Right renal cortex interstitium (tissue), 3 donors: Measurements from ENCODE around the gene OLIG3. TPM values are rescaled to one million over a fixed set of nuclear protein-coding genes. Genes with fewer than 3 reads are reported as not detected.

ENCODE experiments used
- DNase-seq, 3 donors: peaks; one replicate each; pipeline ENCODE4 v3.0.0-alpha.2; 2013; ENCODE audit warnings: low read depth in 3 of 3, low spot score in 2 of 3
- polyA plus RNA-seq, 3 donors: library from polyadenylated mRNA; unstranded; fragments of 120-200 nt; gene quantifications; one replicate each; pipeline ENCODE4 v1.2.1, GENCODE V29; 2013; ENCODE audit not compliant: insufficient read length in 3 of 3

OLIG3 gene
- not detected for polyA plus RNA-seq

- DNase-seq = no peak
Measured at GRCh38 chr6:137494281-137494987, at the start of gene OLIG3. Gene OLIG3, minus strand, starts transcription at chr6:137494394. Its CDS starts 224 bp downstream, at chr6:137494170.

- no peak for DNase-seq
Measured at GRCh38 chr6:137543114-137543513, 48.9 kb upstream of the OLIG3 start.

GRCh38 chr6:137542713-137543112 is 48.5 kb upstream of the OLIG3 start:
- no peak for DNase-seq

- DNase-seq = no peak
Measured at GRCh38 chr6:137541534-137542063, 47.4 kb upstream of the OLIG3 start.

- no peak for DNase-seq
Measured at GRCh38 chr6:137536104-137536773, 42.0 kb upstream of the OLIG3 start.

GRCh38 chr6:137531376-137532092 is 37.3 kb upstream of the OLIG3 start:
- DNase-seq = no peak

GRCh38 chr6:137530404-137530803 is 36.2 kb upstream of the OLIG3 start:
- no peak for DNase-seq

GRCh38 chr6:137522831-137523230 is 28.6 kb upstream of the OLIG3 start:
- DNase-seq = no peak

GRCh38 chr6:137522198-137522798 is 28.1 kb upstream of the OLIG3 start:
- DNase-seq = no peak

GRCh38 chr6:137520520-137520919 is 26.3 kb upstream of the OLIG3 start:
- DNase-seq = no peak

- DNase-seq = no peak
Measured at GRCh38 chr6:137519629-137520176, 25.5 kb upstream of the OLIG3 start.

- no peak for DNase-seq
Measured at GRCh38 chr6:137518386-137518983, 24.3 kb upstream of the OLIG3 start.

- no peak for DNase-seq
Measured at GRCh38 chr6:137514418-137514817, 20.2 kb upstream of the OLIG3 start.

GRCh38 chr6:137512757-137513605 is 18.8 kb upstream of the OLIG3 start:
- no peak for DNase-seq

GRCh38 chr6:137510923-137511322 is 16.7 kb upstream of the OLIG3 start:
- DNase-seq = no peak

GRCh38 chr6:137498481-137499190 is 4.4 kb upstream of the OLIG3 start:
- DNase-seq = no peak

- DNase-seq = no peak
Measured at GRCh38 chr6:137497721-137498463, 3.7 kb upstream of the OLIG3 start.
